Stimulated activated CD8-positive, alpha-beta memory T cell treated with anti-CD3 and anti-CD28 coated beads, Interleukin-15, amount 100 ng/mL, for 4 hours (primary cell): Measurements from ENCODE around the gene INCA1.

ENCODE experiments used
- DNase-seq, 2 donors: peaks; one replicate each; pipeline ENCODE4 v3.0.0-alpha.2; 2020; ENCODE audit warnings: low read depth in 2 of 2

INCA1 gene

GRCh38 chr17:5011928-5012327 is 14.6 kb upstream of the INCA1 start:
- DNase-seq: no peak

GRCh38 chr17:5003214-5003867 is 6.0 kb upstream of the INCA1 start:
- DNase-seq: no peak

- DNase-seq: no peak
Measured at GRCh38 chr17:5002121-5002788, 4.9 kb upstream of the INCA1 start.

- DNase-seq: no peak
Measured at GRCh38 chr17:5000237-5000639, 2.9 kb upstream of the INCA1 start.

GRCh38 chr17:4999430-5000093 is 2.2 kb upstream of the INCA1 start:
- DNase-seq: no peak

- DNase-seq: no peak
Measured at GRCh38 chr17:4998732-4999429, 1.6 kb upstream of the INCA1 start.

- no peak for DNase-seq
Measured at GRCh38 chr17:4998027-4998731, 857 bp upstream of the INCA1 start.

- no peak for DNase-seq
Measured at GRCh38 chr17:4994081-4994595, 3.2 kb downstream of the INCA1 start.

GRCh38 chr17:4987767-4988567 is 9.4 kb downstream of the INCA1 start:
- no peak for DNase-seq

GRCh38 chr17:4986951-4987766 is 10.2 kb downstream of the INCA1 start, which contains the start of gene CAMTA2:
CAMTA2 (minus strand) TSS chr17:4987675; CDS start chr17:4986222, 1,453 bp downstream.
- peak; percentile 74 to 76 for DNase-seq

- no peak for DNase-seq
Measured at GRCh38 chr17:4986403-4986802, 10.9 kb downstream of the INCA1 start.

- DNase-seq: no peak
Measured at GRCh38 chr17:4982305-4982704, 15.0 kb downstream of the INCA1 start.

GRCh38 chr17:4980644-4981216 is 16.6 kb downstream of the INCA1 start:
- no peak for DNase-seq

- no peak for DNase-seq
Measured at GRCh38 chr17:4978726-4979125, 18.6 kb downstream of the INCA1 start.

- DNase-seq: no peak
Measured at GRCh38 chr17:4974115-4974670, 23.1 kb downstream of the INCA1 start.

- no peak for DNase-seq
Measured at GRCh38 chr17:4973256-4974114, 23.8 kb downstream of the INCA1 start.

- DNase-seq: no peak
Measured at GRCh38 chr17:4972752-4973151, 24.6 kb downstream of the INCA1 start.

GRCh38 chr17:4972322-4972721 is 25.0 kb downstream of the INCA1 start:
- DNase-seq: no peak
